HepG2 (cell line): ENCODE data around the gene THOP1. TPM values are rescaled to one million over a fixed set of nuclear protein-coding genes. Genes with fewer than 3 reads are reported as not detected.

ENCODE experiments used
- ATAC-seq: fragments of 200-7000 bp; cut with Tn5 transposase; 3 replicates; pipeline ENCODE4 v1.9.1; 2020; ENCODE audit warnings: mild to moderate bottlenecking, moderate library complexity
- BruUV-seq: library from RNA; stranded (reverse); fragments of 400-500 nt; replicated peaks from 2 replicates; lab custom pipeline; 2021; lab: Mats Ljungman, UMichigan
- CTCF ChIA-PET: fragments of 300-600 bp; formaldehyde crosslinking; extraction: SDS; loops from one replicate; lab custom pipeline; 2021; ENCODE audit warnings: low total read pairs, inconsistent platforms, low intra/inter-chr PET ratio; lab: Yijun Ruan, JAX
- POLR2A ChIA-PET: fragments of 350-600 bp; sonication (Branson Sonifier 250); formaldehyde crosslinking; loops from one replicate; lab custom pipeline; 2020; ENCODE audit warnings: antibody characterized with exemption, inconsistent platforms; lab: Yijun Ruan, JAX
- DNase-seq: peaks from one replicate; pipeline ENCODE4 v3.0.0-alpha.2; 2015; ENCODE audit warnings: low spot score
- FAIRE-seq: peaks from 3 replicates; lab custom pipeline; 2011; peaks lifted over from hg19 to GRCh38; lab: Jason Lieb, UNC
- H2AFZ ChIP-seq: one replicate; pipeline ENCODE4 v1.6.1; 2011; ENCODE audit warnings: low read length, inconsistent platforms
- H3K27ac ChIP-seq: fragments of 300-600 bp; 3 replicates; pipeline ENCODE4 v1.8.0; 2011; ENCODE audit warnings: mixed run types, mild to moderate bottlenecking, mixed read lengths, low read length, inconsistent platforms; ENCODE audit not compliant: insufficient read depth; ENCODE audit errors: extremely low read length
- H3K27me3 ChIP-seq, 2 experiments: fragments of 200-600 bp in 1 of 2; 2 replicates in 1 of 2; 3 replicates in 1 of 2; pipeline versions ENCODE4 v1.6.0 to v1.8.0; 2011; ENCODE audit warnings: low read length in 2 of 2, mild to moderate bottlenecking in 2 of 2, moderate library complexity in 2 of 2, inconsistent platforms in 1 of 2; ENCODE audit not compliant: insufficient read depth in 2 of 2, control insufficient read depth in 1 of 2
- H3K36me3 ChIP-seq, 2 experiments: fragments of 200-600 bp in 1 of 2; replicated peaks in 1 of 2; 2 replicates in 1 of 2; 3 replicates in 1 of 2; pipeline versions ENCODE4 v1.5.1 to v1.8.0; 2011; ENCODE audit warnings: low read length in 2 of 2, inconsistent platforms in 1 of 2; ENCODE audit not compliant: insufficient read depth in 2 of 2, control insufficient read depth in 1 of 2
- H3K4me1 ChIP-seq: 2 replicates; pipeline ENCODE4 v1.5.1; 2012; ENCODE audit warnings: low read length, inconsistent platforms; ENCODE audit not compliant: insufficient read depth
- H3K4me2 ChIP-seq: 2 replicates; pipeline ENCODE4 v1.6.0; 2011; ENCODE audit warnings: low read depth, low read length, inconsistent platforms
- H3K4me3 ChIP-seq, 3 experiments: fragments of 200-600 bp in 1 of 3; sonication (generic), shearing (Covaris generic) in 1 of 3; replicated peaks in 1 of 3; 2 replicates each; pipeline ENCODE4 v1.5.1; 2011 to 2016; ENCODE audit warnings: low read length in 3 of 3, inconsistent platforms in 2 of 3, low read depth in 2 of 3, mild to moderate bottlenecking in 2 of 3, control low read depth in 1 of 3, mixed read lengths in 1 of 3; ENCODE audit not compliant: insufficient read depth in 1 of 3
- H3K79me2 ChIP-seq: one replicate; pipeline ENCODE4 v1.6.1; 2011; ENCODE audit warnings: low read length, inconsistent platforms; ENCODE audit not compliant: insufficient read depth
- H3K9ac ChIP-seq: 2 replicates; pipeline ENCODE4 v1.6.0; 2011; ENCODE audit warnings: mild to moderate bottlenecking, low read depth, low read length, inconsistent platforms; ENCODE audit not compliant: insufficient read depth
- H3K9me3 ChIP-seq: 2 replicates; pipeline ENCODE4 v1.5.1; 2012; ENCODE audit warnings: mild to moderate bottlenecking, low read length
- H4K20me1 ChIP-seq: 2 replicates; pipeline ENCODE4 v1.6.0; 2011; ENCODE audit warnings: inconsistent platforms, mild to moderate bottlenecking, low read length, moderate library complexity; ENCODE audit not compliant: insufficient read depth
- FOXJ3 ChIP-seq: sonication (generic); formaldehyde crosslinking; IDR thresholded peaks from 2 replicates; pipeline ENCODE4 v1.4.0; 2020; ENCODE audit warnings: missing genetic modification reagents, mild to moderate bottlenecking, borderline replicate concordance
- KDM3A ChIP-seq: IDR thresholded peaks from 2 replicates; pipeline ENCODE4 v1.6.1; 2018; ENCODE audit warnings: low read depth, missing compliant biosample characterization
- KLF16 ChIP-seq, 2 experiments: sonication (generic) in 1 of 2; formaldehyde crosslinking in 1 of 2; IDR thresholded peaks; 2 replicates each; pipeline versions ENCODE4 v1.6.1 to v1.8.0; 2016 to 2023; ENCODE audit warnings: missing genetic modification reagents in 2 of 2, missing compliant biosample characterization in 1 of 2
- MED1 ChIP-seq: sonication (generic); formaldehyde crosslinking; IDR thresholded peaks from 2 replicates; pipeline ENCODE4 v1.4.0; 2020; ENCODE audit warnings: missing genetic modification reagents
- MIXL1 ChIP-seq: IDR thresholded peaks from 2 replicates; pipeline ENCODE4 v1.6.1; 2016
- PAXIP1 ChIP-seq: sonication (generic); formaldehyde crosslinking; conservative IDR thresholded peaks from 2 replicates; pipeline ENCODE4 v1.4.0; 2020; ENCODE audit warnings: mild to moderate bottlenecking, missing genetic modification reagents, moderate library complexity
- PBX2 ChIP-seq: IDR thresholded peaks from 2 replicates; pipeline ENCODE4 v1.6.1; 2016; ENCODE audit warnings: control low read depth
- RARA ChIP-seq: IDR thresholded peaks from 2 replicates; pipeline ENCODE4 v1.6.1; 2016; ENCODE audit warnings: missing genetic modification reagents, missing compliant biosample characterization
- RXRB ChIP-seq: IDR thresholded peaks from 2 replicates; pipeline ENCODE4 v1.6.1; 2016; ENCODE audit warnings: borderline replicate concordance, missing genetic modification reagents, missing compliant biosample characterization
- SAP130 ChIP-seq: IDR thresholded peaks from 2 replicates; pipeline ENCODE4 v1.6.1; 2016; ENCODE audit warnings: low read depth
- TARDBP ChIP-seq: sonication (generic); formaldehyde crosslinking; IDR thresholded peaks from 2 replicates; pipeline ENCODE4 v1.8.0; 2022; ENCODE audit warnings: mild to moderate bottlenecking, missing genetic modification reagents
- ZBTB7B ChIP-seq: sonication (generic); formaldehyde crosslinking; IDR thresholded peaks from 2 replicates; pipeline ENCODE4 v1.4.0; 2020; ENCODE audit warnings: missing genetic modification reagents
- ZMYM2 ChIP-seq: sonication (generic); formaldehyde crosslinking; IDR thresholded peaks from 2 replicates; pipeline ENCODE4 v1.8.0; 2022; ENCODE audit warnings: mild to moderate bottlenecking, missing genetic modification reagents
- ZNF382 ChIP-seq: sonication (generic); formaldehyde crosslinking; IDR thresholded peaks from 2 replicates; pipeline ENCODE4 v1.5.0; 2020; ENCODE audit warnings: missing genetic modification reagents, mild to moderate bottlenecking, borderline replicate concordance
- ZNF607 ChIP-seq: sonication (generic); formaldehyde crosslinking; IDR thresholded peaks from 2 replicates; pipeline ENCODE4 v1.5.1; 2020; ENCODE audit warnings: missing genetic modification reagents, mild to moderate bottlenecking, borderline replicate concordance
- ZNF609 ChIP-seq: sonication (generic); formaldehyde crosslinking; IDR thresholded peaks from 2 replicates; pipeline ENCODE4 v1.4.0; 2020; ENCODE audit warnings: mild to moderate bottlenecking, missing genetic modification reagents, borderline replicate concordance
- WGBS: methylation state at CpG from one replicate; pipeline ENCODE4 v1.1.6; 2017; ENCODE audit warnings: low lambda C conversion rate; 5-methylcytosine and 5-hydroxymethylcytosine counted together
- in situ Hi-C: cut with HindIII; loops from 2 replicates; pipeline ENCODE4 v1.10.0; 2017; ENCODE audit warnings: low pct_unique_long_range_greater_than_20kb; ENCODE audit not compliant: extremely low pct_ligation_motif_present
- intact Hi-C: fragments of 100-400 bp; cut with micrococcal nuclease; formaldehyde crosslinking; loops from one replicate; pipeline ENCODE4 v1.10.0; 2022; ENCODE audit not compliant: unreplicated experiment
- polyA plus RNA-seq, 8 experiments: library from polyadenylated mRNA; depleted of rRNA in 3 of 8; stranded (reverse) in 7 of 8; unstranded in 1 of 8; fragments of >200 nt; fragmentation: Illumina TruSeq in 4 of 8; extraction: Trizol in 4 of 8; gene quantifications; 2 replicates each; pipeline versions ENCODE4 v1.2.1 to v1.2.3, GENCODE V29; 2011 to 2016; ENCODE audit warnings: low read depth in 4 of 8, missing spikeins in 1 of 8, mixed read lengths in 1 of 8; ENCODE audit not compliant: insufficient read depth in 1 of 8
- total RNA-seq, 5 experiments: library from RNA; depleted of rRNA; stranded (reverse); fragments of >200 nt; fragmentation: Illumina TruSeq; extraction: Trizol; gene quantifications; 2 replicates each; pipeline ENCODE4 v1.2.3, GENCODE V29; 2016; ENCODE audit warnings: low read depth in 1 of 5

Gene THOP1
- total and polyA plus RNA-seq, 2 of the 13 experiments (the other 11 are each of a cell fraction or from before 2014, with no cell fraction given): 74.4 to 116 TPM

- H3K4me3 ChIP-seq: peak overlapping the region in 1 of 3 experiments; percentile 22; a peak in 1 of 6 replicates
- intact Hi-C loops (no loop called here), in situ Hi-C loops (no loop called here)
- no TSS peak for BruUV-seq
- FAIRE-seq (peak; percentile 71), ATAC-seq (peak; percentile 23), DNase-seq (peak; percentile 70)
- no peak overlapping the region for H2AFZ ChIP-seq
- peak overlapping the region; percentile 8; the same call in 1 of the 2 replicates for H3K9ac ChIP-seq
- peak overlapping the region; percentile 77 for H3K27ac ChIP-seq
- H3K9me3 ChIP-seq: peaks cover 37% of the 10 kb centered on the region
- H3K4me2 ChIP-seq: peak overlapping the region; percentile 73
- H3K27me3 ChIP-seq: no peaks in the 10 kb centered on the region
- H3K36me3 ChIP-seq: peaks cover 2 to 13% of the 10 kb centered on the region in 2 experiments; a peak in 2 of 5 replicates
- peaks cover 44% of the 10 kb centered on the region for H3K4me1 ChIP-seq
- H4K20me1 ChIP-seq: no peaks in the 10 kb centered on the region
- ChIA-PET POLR2A (interaction anchor here (0.8 to 2.2 kb wide), 9 partner anchors 8 to 113 kb away, joined by 3 to 28 read pairs (median 4); partner anchors contain the start of genes SGTA, ZNF554 and ZNF556), CTCF (no interaction called here)
- H3K79me2 ChIP-seq: peaks cover 6% of the 10 kb centered on the region
- WGBS: 5% methylated on average over 4 of the region's 4 CpGs
- peak; percentile 23; the same call in 1 of the 2 replicates for TF ChIP-seq RARA (CRISPR knock-in tag)
- 0 out of 2 replicates have a peak, but pooled peaks have one; percentile 17 for TF ChIP-seq ZNF609 (CRISPR knock-in tag)
- no peak for TF ChIP-seq ZNF382
- TF ChIP-seq MED1 (CRISPR knock-in tag): peak; percentile 43
- peak; percentile 58 for TF ChIP-seq SAP130 (CRISPR knock-in tag)
- peak; percentile 18; the same call in 1 of the 2 replicates for TF ChIP-seq ZMYM2 (CRISPR knock-in tag)
- 0 out of 2 replicates have a peak, but pooled peaks have one; percentile 51 for TF ChIP-seq ZNF607 (CRISPR knock-in tag)
- no peak for TF ChIP-seq PBX2 (CRISPR knock-in tag)
- TF ChIP-seq KLF16 (CRISPR knock-in tag; IDR thresholded peaks at IDR 0.05): peak in 1 of 2 experiments; percentile 44; a peak in 1 of 4 replicates
- TF ChIP-seq ZBTB7B: 0 out of 2 replicates have a peak, but pooled peaks have one; percentile 50
- TF ChIP-seq FOXJ3 (CRISPR knock-in tag): peak; percentile 18; the same call in 1 of the 2 replicates
- 0 out of 2 replicates have a peak, but pooled peaks have one; percentile 21 for TF ChIP-seq KDM3A
- TF ChIP-seq RXRB: peak; percentile 59; the same call in 1 of the 2 replicates
- no peak for TF ChIP-seq MIXL1 (CRISPR knock-in tag)
- peak; percentile 48; the same call in 1 of the 2 replicates for TF ChIP-seq TARDBP (CRISPR knock-in tag)
- TF ChIP-seq PAXIP1 (CRISPR knock-in tag): peak; percentile 74
These were observed 52.1 kb downstream of the THOP1 start for GRCh38 chr19:2837430-2837829.
